Right kidney (tissue), 1 donor: ENCODE measurements around the gene CELSR2.

Experiments
- DNase-seq: peaks from one replicate; pipeline ENCODE4 v3.0.0-alpha.2; 2016

CELSR2 gene

GRCh38 chr1:109252167-109252892 lies 3.0 kb downstream of the CELSR2 start:
- no peak for DNase-seq

GRCh38 chr1:109252893-109253802 lies 3.8 kb downstream of the CELSR2 start:
- no peak for DNase-seq

GRCh38 chr1:109253803-109254620 lies 4.7 kb downstream of the CELSR2 start:
- peak; percentile 74 for DNase-seq

GRCh38 chr1:109254621-109255096 lies 5.3 kb downstream of the CELSR2 start:
- peak; percentile 60 for DNase-seq

- DNase-seq = peak; percentile 60
Observed at GRCh38 chr1:109255097-109255651, 5.8 kb downstream of the CELSR2 start.

GRCh38 chr1:109255678-109256077 lies 6.3 kb downstream of the CELSR2 start:
- DNase-seq = no peak

- DNase-seq = no peak
Observed at GRCh38 chr1:109256085-109256484, 6.7 kb downstream of the CELSR2 start.

GRCh38 chr1:109256971-109257681 lies 7.8 kb downstream of the CELSR2 start:
- no peak for DNase-seq

GRCh38 chr1:109257682-109258421 lies 8.5 kb downstream of the CELSR2 start:
- no peak for DNase-seq

GRCh38 chr1:109258481-109259466 lies 9.4 kb downstream of the CELSR2 start:
- DNase-seq = no peak

GRCh38 chr1:109259674-109260557 lies 10.6 kb downstream of the CELSR2 start:
- DNase-seq = no peak

GRCh38 chr1:109261006-109261405 lies 11.7 kb downstream of the CELSR2 start:
- no peak for DNase-seq

GRCh38 chr1:109261578-109261977 lies 12.2 kb downstream of the CELSR2 start:
- DNase-seq = no peak

GRCh38 chr1:109262231-109263055 lies 13.1 kb downstream of the CELSR2 start:
- no peak for DNase-seq

- no peak for DNase-seq
Observed at GRCh38 chr1:109263234-109263596, 13.9 kb downstream of the CELSR2 start.

- DNase-seq = peak; percentile 75
Observed at GRCh38 chr1:109263597-109264378, 14.4 kb downstream of the CELSR2 start.

GRCh38 chr1:109264379-109264755 lies 15.0 kb downstream of the CELSR2 start:
- no peak for DNase-seq
